GM12874 (cell line): ENCODE measurements around the gene EXOSC1.
A peak's percentile ranks its signal among the peaks of the same experiment; 100 is the strongest.

Experiments
- CTCF ChIP-seq: IDR thresholded peaks from 2 replicates; pipeline ENCODE4 v1.5.1; 2011; ENCODE audit warnings: low read depth, mild to moderate bottlenecking, control low read depth, low read length, moderate library complexity; ENCODE audit not compliant: insufficient read depth

EXOSC1 gene

DNA sequence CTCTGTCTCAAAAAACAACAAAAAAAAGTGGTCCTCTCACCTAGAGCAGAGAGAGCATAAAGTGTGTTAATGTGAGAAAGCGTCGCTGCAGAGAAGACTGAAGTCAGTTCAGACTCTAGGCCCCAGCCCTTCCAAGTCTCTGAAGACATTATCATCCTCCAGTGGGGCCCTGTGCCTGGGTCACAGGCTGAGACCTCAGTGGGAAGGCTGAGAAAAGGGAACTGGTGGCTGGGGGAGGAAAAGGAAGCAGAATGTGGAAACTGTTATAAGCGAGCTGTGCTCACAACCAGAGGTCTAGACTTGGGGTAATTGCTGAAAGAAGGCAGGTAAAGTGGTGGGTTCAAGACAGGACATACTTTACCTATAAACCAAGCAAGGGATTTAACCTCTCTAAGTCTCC lies 39.7 kb downstream of the EXOSC1 start:
- TF ChIP-seq CTCF = no peak

- no peak for TF ChIP-seq CTCF
Measured at GRCh38 chr10:97404044-97404443, 41.8 kb downstream of the EXOSC1 start.

DNA sequence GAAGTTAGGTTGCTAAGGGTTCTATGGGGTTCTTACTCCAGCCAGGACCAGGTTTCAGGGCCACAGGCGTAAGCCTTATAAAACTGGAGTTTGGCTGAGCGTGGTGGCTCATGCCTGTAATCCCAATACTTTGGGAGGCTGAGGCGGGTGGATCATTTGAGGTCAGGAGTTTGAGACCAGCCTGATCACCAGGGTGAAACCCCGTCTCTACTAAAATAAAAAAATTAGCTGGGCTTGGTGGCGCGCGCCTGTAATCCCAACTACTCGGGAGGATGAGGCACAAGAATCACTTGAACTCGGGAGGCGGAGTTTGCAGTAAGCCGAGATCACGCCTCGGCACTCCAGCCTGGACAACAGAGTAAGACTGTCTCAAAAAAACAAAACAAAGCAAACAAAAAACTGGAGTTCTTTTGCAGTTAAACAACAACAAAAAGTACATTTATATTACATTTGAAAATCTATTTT lies 44.3 kb downstream of the EXOSC1 start:
- no peak for TF ChIP-seq CTCF

DNA sequence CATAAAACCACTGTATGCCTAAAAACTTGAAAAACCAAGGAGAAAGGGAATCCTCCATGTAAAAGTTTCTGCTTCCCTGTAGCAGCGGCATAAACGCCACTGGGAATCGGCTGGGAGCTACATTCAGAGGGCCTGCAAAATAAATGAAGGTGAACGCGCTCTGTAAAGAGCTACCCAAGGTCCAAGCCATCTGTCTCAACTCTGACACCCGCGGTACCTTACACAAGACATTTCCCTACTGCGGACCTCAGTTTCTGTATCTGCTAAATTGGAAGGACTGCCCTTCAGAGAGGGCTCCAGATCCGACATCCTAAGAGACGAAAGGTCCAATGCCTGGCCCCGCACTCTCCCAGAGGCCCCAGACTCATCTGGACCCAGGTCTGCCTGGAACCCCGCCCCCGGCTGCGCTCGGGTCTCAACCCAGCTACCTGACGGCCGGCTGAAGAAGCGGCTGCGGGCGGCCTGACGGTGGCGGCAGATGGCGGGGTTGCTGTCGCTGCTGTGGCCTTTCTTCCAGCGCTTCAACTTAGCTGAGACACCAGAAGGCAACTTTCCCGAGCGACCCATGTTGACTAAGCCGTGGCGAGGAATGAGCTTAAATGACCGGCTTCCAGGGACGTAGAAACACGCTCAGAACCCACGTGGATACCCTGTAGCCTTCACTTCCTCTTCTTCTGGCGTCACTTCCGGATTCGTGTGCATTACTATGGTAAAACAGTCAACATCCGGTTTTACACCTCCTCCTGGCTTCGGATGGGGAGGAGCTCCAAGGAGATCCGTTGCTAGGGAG lies 44.9 kb downstream of the EXOSC1 start, which contains the start of gene RRP12:
RRP12 (minus strand) TSS at position 676 of the 790 bp plus-strand sequence; CDS start at position 567, 109 bp downstream.
- TF ChIP-seq CTCF = 0 out of 2 replicates have a peak, but pooled peaks have one; percentile 2

GRCh38 chr10:97399843-97400545 lies 45.8 kb downstream of the EXOSC1 start:
- no peak for TF ChIP-seq CTCF

DNA sequence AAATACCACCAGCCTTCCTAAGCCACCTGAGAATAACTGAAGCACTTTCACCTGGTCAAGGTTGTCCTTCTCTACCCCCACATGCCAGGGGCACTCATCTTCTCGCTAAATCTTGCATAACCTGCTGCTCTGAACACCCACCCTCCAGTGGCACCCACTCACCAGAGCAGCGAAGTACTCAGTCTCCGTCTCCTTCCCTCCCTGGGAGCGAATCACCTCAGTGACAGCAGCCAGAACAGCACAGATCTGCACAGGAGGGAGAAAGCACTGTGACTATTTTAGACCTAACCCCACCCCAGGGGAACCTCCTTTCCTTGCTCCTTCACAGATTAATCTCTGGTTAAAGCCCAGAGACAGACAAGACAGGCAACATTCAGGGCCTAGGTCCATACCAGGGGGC lies 49.8 kb downstream of the EXOSC1 start:
- no peak for TF ChIP-seq CTCF

DNA sequence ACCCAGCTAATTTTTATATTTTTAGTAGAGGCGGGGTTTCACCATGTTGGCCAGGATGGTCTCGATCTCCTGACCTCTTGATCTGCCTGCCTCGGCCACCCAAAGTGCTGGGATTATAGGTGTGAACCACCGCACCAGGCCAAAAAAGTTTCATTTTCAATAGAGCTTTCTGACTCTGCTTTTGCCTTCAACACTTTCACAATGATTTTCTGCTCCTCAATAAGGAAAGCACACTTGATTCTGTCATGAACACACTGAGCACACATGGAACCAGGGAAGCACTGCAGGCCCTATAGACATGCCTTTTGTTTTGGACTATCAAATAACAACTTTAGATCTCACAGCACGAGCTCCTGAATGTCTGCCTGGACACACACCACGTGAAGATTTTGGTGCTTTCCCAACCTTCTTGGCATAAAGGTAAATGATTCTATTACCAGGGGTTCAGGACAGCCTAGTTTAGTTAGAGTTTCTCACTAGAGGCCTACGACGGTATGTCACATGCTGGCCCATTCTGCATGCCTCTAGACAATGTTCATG lies 52.7 kb downstream of the EXOSC1 start:
- no peak for TF ChIP-seq CTCF
